ENCODE results near the gene SPATC1L.

The SPATC1L gene

GRCh38 chr21:46128106-46128932, 55.9 kb downstream of the SPATC1L start:
- no peak for TF ChIP-seq CTCF (conservative IDR thresholded peaks at IDR 0.05; ENCODE audit: control insufficient read depth, insufficient read depth, low read depth, low read length)
- peak; percentile 82 for DNase-seq (ENCODE audit: low read depth)
- H3K4me3 ChIP-seq (ENCODE audit: control insufficient read depth, low read depth, low read length), result no peak overlapping the region

GRCh38 chr21:46127239-46128105, 56.8 kb downstream of the SPATC1L start:
- no peak overlapping the region for H3K4me3 ChIP-seq (ENCODE audit: control insufficient read depth, low read depth, low read length)
- DNase-seq (ENCODE audit: low read depth), result peak; percentile 23
- no peak for TF ChIP-seq CTCF (conservative IDR thresholded peaks at IDR 0.05; ENCODE audit: control insufficient read depth, insufficient read depth, low read depth, low read length)

GRCh38 chr21:46126309-46127238, 57.7 kb downstream of the SPATC1L start:
- TF ChIP-seq CTCF (conservative IDR thresholded peaks at IDR 0.05; ENCODE audit: control insufficient read depth, insufficient read depth, low read depth, low read length), result no peak
- no peak overlapping the region for H3K4me3 ChIP-seq (ENCODE audit: control insufficient read depth, low read depth, low read length)
- peak; percentile 30 for DNase-seq (ENCODE audit: low read depth)

- no peak for TF ChIP-seq CTCF (conservative IDR thresholded peaks at IDR 0.05; ENCODE audit: control insufficient read depth, insufficient read depth, low read depth, low read length)
- H3K4me3 ChIP-seq (ENCODE audit: control insufficient read depth, low read depth, low read length), result no peak overlapping the region
- no peak for DNase-seq (ENCODE audit: low read depth)
Measured at GRCh38 chr21:46125846-46126301, 58.4 kb downstream of the SPATC1L start.

- no peak overlapping the region for H3K4me3 ChIP-seq (ENCODE audit: control insufficient read depth, low read depth, low read length)
- peak; percentile 45 for DNase-seq (ENCODE audit: low read depth)
- TF ChIP-seq CTCF (conservative IDR thresholded peaks at IDR 0.05; ENCODE audit: control insufficient read depth, insufficient read depth, low read depth, low read length), result no peak
Measured at GRCh38 chr21:46124926-46125845, 59.1 kb downstream of the SPATC1L start.

Measured in fibroblast of mammary gland (primary cell).